Right atrium auricular region (tissue), 2 donors: Measurements from ENCODE around the gene KIF13A. TPM values are rescaled to one million over a fixed set of nuclear protein-coding genes. Genes with fewer than 3 reads are reported as not detected.

Experiments
- DNase-seq: peaks from one replicate; pipeline ENCODE4 v3.0.0-alpha.2; 2019; ENCODE audit warnings: low spot score
- H3K27ac ChIP-seq, 2 donors: fragments of 200-600 bp; sonication (generic); 1 replicate in 1 of 2; 2 replicates in 1 of 2; pipeline ENCODE4 v1.5.1; 2016 to 2019
- H3K27me3 ChIP-seq, 2 donors: fragments of 200-600 bp; sonication (generic); one replicate each; pipeline versions ENCODE4 v1.5.1 to v1.6.0; 2017 to 2019
- H3K36me3 ChIP-seq: fragments of 200-600 bp; sonication (generic); one replicate; pipeline ENCODE4 v1.5.1; 2016
- H3K4me1 ChIP-seq, 2 donors: fragments of 200-600 bp; sonication (generic); one replicate each; pipeline versions ENCODE4 v1.5.1 to v1.6.0; 2017 to 2019
- H3K4me3 ChIP-seq, 2 donors: fragments of 200-600 bp; sonication (generic); 1 replicate in 1 of 2; 2 replicates in 1 of 2; pipeline ENCODE4 v1.5.1; 2017 to 2019; ENCODE audit warnings: mild to moderate bottlenecking in 1 of 2, moderate library complexity in 1 of 2
- H3K9me3 ChIP-seq, 2 donors: fragments of 200-600 bp; sonication (generic); one replicate each; pipeline ENCODE4 v1.5.1; 2019
- total RNA-seq, 2 donors: library from RNA; depleted of rRNA; stranded (reverse); fragments of >200 nt; gene quantifications; one replicate each; pipeline ENCODE4 v1.1.0, GENCODE V29; 2016
- TF ChIP-seq, protein P1 (sequence below), 2 donors: fragments of 200-600 bp; sonication (generic); IDR thresholded peaks; one replicate each; pipeline ENCODE4 v1.5.1; 2019; ENCODE audit warnings: antibody characterized with exemption in 2 of 2

Gene KIF13A
- total RNA-seq, 2 donors from 2014 or later, result 56.6 to 68.3 TPM

DNA sequence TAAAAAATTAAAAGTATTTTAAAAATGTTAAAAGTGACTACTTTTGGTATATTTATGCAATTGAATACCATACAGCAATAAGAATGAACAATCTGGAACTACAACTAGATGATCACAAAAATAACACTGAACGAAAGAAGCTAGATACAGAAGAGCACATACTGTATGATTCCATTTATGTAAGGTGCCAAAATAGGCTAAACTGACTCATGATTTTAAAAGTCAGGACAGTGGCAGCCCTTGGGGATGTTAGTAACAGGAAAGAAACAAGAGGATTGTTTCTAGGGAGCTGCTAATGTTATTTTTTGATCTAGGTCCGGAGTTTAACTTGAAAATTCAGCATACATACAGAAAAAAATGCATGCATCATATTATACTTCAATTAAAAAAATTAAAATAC, 42.3 kb downstream of the KIF13A start:
- TF ChIP-seq, protein P1, sequence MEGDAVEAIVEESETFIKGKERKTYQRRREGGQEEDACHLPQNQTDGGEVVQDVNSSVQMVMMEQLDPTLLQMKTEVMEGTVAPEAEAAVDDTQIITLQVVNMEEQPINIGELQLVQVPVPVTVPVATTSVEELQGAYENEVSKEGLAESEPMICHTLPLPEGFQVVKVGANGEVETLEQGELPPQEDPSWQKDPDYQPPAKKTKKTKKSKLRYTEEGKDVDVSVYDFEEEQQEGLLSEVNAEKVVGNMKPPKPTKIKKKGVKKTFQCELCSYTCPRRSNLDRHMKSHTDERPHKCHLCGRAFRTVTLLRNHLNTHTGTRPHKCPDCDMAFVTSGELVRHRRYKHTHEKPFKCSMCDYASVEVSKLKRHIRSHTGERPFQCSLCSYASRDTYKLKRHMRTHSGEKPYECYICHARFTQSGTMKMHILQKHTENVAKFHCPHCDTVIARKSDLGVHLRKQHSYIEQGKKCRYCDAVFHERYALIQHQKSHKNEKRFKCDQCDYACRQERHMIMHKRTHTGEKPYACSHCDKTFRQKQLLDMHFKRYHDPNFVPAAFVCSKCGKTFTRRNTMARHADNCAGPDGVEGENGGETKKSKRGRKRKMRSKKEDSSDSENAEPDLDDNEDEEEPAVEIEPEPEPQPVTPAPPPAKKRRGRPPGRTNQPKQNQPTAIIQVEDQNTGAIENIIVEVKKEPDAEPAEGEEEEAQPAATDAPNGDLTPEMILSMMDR (IDR thresholded peaks at IDR 0.05), result no peak
- Histone ChIP-seq H3K4me3 (no peak overlapping the region), H3K4me1 (peaks cover 0 to 37% of the 10 kb centered on the region in 2 donors), H3K36me3 (no peaks in the 10 kb centered on the region), H3K9me3 (no peaks in the 10 kb centered on the region), H3K27ac (peak overlapping the region; percentile 2 to 63), H3K27me3 (no peaks in the 10 kb centered on the region)
- DNase-seq, result no peak

DNA sequence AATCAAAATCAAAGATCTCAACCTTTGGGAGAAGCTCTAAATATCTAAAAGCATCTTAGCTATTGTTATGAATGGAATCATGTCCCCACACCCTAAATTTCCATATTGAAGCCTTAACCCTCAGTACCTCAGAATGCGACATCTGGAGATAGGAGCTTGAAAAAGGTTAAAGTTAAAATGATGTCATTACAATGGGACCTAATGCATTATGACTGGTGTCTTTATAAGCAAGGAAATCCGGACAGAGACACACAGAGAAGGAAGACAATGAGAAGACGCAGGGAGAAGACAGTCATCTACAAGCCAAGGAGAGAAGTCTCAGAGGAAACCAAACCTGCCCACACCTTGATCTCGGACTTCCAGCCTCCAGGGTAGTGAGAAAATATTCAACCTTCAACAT, 46.1 kb downstream of the KIF13A start:
- no peaks in the 10 kb centered on the region for H3K9me3 ChIP-seq
- TF ChIP-seq, protein P1 (IDR thresholded peaks at IDR 0.05), result no peak
- no peak for DNase-seq
- H3K4me1 ChIP-seq, result peaks cover 0 to 39% of the 10 kb centered on the region in 2 donors
- H3K27me3 ChIP-seq, result no peaks in the 10 kb centered on the region
- H3K36me3 ChIP-seq, result no peaks in the 10 kb centered on the region
- H3K27ac ChIP-seq, result no peak overlapping the region
- no peak overlapping the region for H3K4me3 ChIP-seq

DNA sequence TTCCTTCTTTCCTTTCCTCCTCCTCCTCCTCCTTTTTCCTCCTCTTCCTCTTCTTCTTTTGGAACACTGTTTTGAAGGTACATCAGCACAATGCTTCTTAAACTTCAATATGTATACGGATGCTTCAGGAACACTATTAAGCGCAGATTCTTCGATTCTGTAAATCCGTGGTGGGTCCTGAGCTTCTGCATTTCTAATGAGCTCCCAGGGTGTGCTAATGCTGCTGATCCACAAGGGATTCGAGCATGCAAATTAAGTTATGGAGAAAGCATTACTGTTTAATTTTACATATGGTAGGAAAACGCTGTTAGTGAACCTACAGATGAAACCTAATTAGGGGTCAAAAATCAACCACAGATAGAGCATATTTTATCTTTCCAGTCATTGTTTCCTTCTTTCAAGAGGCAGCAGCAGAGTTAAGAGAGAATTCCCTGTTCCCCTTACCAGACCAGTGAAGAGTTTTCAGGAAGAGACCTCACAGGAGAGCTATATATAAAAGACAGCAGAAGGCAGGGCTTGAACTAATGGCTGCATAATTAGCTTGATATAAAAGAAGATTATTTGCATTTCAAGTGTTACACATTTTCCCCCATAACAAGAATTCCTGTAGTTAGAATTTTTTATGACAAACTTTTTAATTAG, 47.2 kb downstream of the KIF13A start:
- Histone ChIP-seq H3K9me3 (no peaks in the 10 kb centered on the region), H3K4me1 (peaks cover 0 to 38% of the 10 kb centered on the region in 2 donors), H3K27ac (no peak overlapping the region), H3K4me3 (no peak overlapping the region), H3K27me3 (no peaks in the 10 kb centered on the region), H3K36me3 (no peaks in the 10 kb centered on the region)
- DNase-seq, result no peak
- TF ChIP-seq, protein P1 (IDR thresholded peaks at IDR 0.05), result no peak

DNA sequence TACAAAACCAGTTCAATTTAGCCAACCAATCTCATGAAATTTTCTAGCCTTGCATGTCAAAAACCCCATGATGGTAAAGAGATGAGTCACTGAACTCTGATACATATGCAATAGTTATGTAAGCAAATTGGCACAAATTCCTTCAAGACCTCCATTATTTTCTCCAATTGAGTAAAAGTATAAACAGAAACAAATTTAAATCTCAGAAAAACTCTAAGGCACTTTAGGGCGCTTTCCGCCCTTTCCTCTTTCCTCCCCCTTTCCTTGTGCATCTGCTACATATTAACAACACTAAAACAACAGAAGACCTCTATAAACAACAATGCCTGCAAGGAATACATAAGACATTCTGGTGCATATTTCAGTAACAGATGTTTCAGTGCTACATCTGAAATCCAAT, 48.5 kb downstream of the KIF13A start:
- TF ChIP-seq, protein P1 (IDR thresholded peaks at IDR 0.05), result no peak
- Histone ChIP-seq H3K9me3 (no peaks in the 10 kb centered on the region), H3K36me3 (no peaks in the 10 kb centered on the region), H3K4me3 (no peak overlapping the region), H3K4me1 (peaks cover 0 to 40% of the 10 kb centered on the region in 2 donors), H3K27ac (no peak overlapping the region), H3K27me3 (no peaks in the 10 kb centered on the region)
- DNase-seq, result no peak

DNA sequence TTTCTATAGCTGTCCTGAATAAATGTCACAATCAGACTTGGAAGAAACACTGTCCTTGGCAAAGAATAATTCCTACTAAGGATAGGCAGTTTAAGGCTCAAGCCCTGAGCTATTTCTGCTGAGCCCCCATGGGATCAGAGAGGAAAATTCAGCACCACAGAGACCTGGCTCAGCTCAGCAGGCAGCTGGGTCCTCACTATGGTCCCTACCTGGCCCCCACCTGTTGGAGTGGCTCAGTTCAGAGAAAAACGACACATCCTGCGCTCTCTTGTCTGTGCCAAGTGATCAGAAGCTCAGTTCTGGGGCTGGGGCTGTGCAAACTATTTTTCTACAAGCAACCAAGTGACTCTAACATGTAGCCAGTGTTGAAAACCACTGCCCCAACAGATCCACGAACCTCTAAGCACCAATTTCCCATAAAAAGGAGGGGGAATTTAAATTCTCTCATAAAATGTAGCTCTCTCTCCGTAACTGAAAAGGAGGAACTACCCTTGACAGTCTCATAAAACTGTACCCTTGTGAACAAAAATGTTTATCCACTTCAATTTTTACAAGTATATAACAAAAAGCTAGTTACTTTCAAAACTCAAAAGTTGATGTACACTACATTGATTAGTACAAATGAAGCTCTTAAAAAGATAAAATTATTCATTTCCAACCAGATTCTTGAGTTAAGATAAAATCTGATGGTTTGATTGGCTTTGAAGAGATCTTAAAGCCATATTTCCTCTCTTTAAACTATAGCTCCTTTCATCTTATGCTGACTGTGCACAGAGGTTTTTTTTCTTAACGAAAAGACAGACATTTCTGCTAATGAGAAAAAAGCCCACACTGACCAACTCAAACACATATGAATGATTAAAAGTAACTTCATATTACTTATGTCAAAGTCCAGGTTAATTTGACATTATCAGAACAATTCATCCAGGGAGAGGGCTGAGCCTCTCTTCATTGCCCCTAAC, 52.0 kb downstream of the KIF13A start:
- Histone ChIP-seq H3K27me3 (no peaks in the 10 kb centered on the region), H3K27ac (peak overlapping the region; percentile 8 to 89), H3K4me1 (peaks cover 0 to 63% of the 10 kb centered on the region in 2 donors), H3K9me3 (no peaks in the 10 kb centered on the region), H3K4me3 (no peak overlapping the region), H3K36me3 (no peaks in the 10 kb centered on the region)
- no peak for DNase-seq
- TF ChIP-seq, protein P1 (IDR thresholded peaks at IDR 0.05), result no peak
